Amygdala (tissue), 56 donors: ENCODE data around the gene TSSK1B.
"Not testable (repeated sequence)": the region's sequence is repeated elsewhere in the genome, so short reads cannot be mapped to it uniquely, and the experiment has no call there.

Experiments
- DNase-seq, 56 donors: peaks; one replicate each; lab custom pipeline; 2025; lab: John Stamatoyannopoulos, UW

The TSSK1B gene, protein sequence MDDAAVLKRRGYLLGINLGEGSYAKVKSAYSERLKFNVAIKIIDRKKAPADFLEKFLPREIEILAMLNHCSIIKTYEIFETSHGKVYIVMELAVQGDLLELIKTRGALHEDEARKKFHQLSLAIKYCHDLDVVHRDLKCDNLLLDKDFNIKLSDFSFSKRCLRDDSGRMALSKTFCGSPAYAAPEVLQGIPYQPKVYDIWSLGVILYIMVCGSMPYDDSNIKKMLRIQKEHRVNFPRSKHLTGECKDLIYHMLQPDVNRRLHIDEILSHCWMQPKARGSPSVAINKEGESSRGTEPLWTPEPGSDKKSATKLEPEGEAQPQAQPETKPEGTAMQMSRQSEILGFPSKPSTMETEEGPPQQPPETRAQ

DNA sequence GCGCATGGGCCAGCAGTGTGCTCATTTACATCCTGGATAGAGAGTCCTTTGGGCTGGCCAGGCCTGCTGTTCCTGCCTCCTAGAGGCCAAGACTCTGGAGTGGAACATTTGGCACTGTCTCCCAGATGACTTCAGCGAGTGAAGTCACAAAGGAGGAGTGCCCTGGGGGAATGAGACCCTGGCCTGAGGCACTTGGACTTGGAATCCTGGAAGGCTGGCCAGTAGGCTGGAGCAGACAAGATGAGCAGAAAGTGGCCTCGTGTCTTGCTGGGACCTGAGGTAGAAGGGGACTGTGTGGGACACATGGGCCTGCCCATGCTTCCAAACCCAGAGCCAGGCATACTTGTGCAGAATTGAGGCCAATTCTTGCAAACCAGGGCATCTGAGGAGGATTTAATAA, at the start of gene TSSK1B:
Gene TSSK1B (minus strand): TSS at position 101 of the 400 bp plus-strand sequence. CDS start 150 bp downstream, outside the sequence.
- DNase-seq = no peak

DNA sequence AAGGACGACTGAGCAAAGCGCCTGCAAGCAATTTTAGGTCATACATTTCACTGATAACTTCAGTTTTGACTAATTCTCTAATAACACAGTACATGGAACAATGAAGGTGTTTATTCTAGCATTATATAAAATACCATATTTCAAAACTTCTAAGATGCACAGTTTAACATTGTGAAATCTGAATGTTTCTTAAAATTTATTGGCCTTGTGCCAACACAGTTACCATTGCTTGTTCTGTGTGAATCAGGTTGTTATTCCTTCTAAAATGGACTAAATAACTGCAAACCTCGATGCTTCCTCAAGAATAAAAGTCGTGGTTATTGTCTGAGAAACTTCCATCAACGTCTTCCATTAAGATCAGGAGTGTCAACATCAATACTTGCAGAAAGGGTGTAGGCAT, 45.5 kb upstream of the TSSK1B start:
- no peak for DNase-seq

GRCh38 chr5:113478691-113479090, 43.9 kb upstream of the TSSK1B start:
- DNase-seq = no peak

GRCh38 chr5:113474100-113474728, 39.4 kb upstream of the TSSK1B start:
- no peak for DNase-seq

GRCh38 chr5:113463032-113463431, 28.2 kb upstream of the TSSK1B start:
- no peak for DNase-seq

DNA sequence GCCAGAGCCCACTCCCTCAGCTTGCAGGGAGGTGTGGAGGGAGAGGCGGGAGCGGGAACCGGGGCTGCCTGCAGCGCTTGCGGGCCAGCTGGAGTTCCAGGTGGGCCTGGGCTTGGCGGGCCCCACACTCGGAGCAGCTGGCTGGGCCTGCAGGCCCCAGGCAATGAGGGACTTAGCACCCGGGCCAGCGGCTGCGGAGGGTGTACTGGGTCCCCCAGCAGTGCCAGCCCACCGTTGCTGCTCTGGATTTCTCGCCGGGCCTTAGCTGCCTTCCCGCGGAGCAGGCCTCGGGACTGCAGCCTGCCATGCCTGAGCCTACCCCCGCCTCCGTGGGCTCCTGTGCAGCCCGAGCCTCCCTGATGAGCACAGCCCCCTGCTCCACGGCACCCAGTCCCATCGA, 22.3 kb upstream of the TSSK1B start:
- not testable (repeated sequence) for DNase-seq

- no peak for DNase-seq
Observed at GRCh38 chr5:113452941-113453340, 18.2 kb upstream of the TSSK1B start.

- DNase-seq = no peak
Observed at GRCh38 chr5:113451797-113452196, 17.0 kb upstream of the TSSK1B start.

DNA sequence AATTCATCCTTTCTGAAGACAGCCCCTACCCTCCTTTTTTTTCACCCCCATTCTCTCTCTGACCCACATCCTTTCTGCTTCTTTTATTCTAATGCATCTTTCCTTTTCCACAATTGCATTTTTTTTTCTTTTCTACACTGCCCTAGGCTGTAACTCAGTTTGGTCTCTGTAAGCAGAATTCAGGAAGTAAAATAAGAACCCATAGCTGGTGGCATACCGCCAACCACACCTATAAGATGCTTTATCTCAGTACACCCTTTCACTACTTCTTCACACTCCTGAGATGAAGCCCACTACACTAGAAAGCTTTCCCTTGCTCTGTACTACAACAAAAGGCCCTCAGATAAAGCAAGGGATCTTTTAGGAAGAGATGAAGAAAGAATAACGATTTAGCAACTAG, 16.1 kb upstream of the TSSK1B start:
- DNase-seq = no peak

DNA sequence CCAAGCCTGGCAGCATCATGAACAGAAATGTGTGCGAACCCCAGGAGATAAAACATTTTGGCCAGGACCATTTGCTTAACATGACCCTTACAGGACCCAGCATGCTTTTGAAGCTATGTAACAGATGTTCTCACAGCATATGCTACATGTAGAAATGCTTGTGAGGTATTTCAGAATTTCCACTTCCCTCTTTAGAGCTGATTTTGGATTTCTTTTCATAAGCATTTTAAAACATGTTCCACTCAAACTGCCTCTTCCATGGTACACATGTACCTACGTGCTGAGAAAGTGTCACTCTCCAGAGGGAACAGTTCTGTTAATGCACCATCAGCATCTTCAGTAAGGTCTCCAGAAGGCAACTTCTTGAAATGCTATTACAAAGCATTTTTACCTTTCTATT, 15.7 kb upstream of the TSSK1B start:
- DNase-seq = no peak

GRCh38 chr5:113448252-113448651, 13.5 kb upstream of the TSSK1B start:
- DNase-seq = no peak

- no peak for DNase-seq
Observed at GRCh38 chr5:113447498-113448050, 12.8 kb upstream of the TSSK1B start.

- no peak for DNase-seq
Observed at GRCh38 chr5:113446358-113446927, 11.7 kb upstream of the TSSK1B start.

DNA sequence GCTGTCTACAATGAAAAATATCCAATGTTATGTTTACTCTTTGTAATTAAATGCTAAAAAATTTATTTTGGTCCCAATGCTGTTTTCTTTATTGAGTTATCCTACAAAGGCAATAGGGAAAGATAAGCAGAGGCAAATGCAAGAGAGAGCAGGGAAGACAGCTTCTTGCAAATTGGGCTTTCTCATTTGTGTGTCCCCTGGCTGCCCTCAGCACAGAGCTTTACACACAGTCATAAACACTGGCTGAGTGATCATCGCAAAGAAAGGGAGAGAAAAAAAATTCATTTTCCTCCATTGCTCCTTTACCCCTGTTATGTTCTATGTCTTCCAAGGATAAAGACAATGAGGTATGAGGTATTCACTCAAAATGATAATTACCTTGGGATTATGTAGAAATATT, 2.3 kb upstream of the TSSK1B start:
- DNase-seq = no peak

- no peak for DNase-seq
Observed at GRCh38 chr5:113435575-113435974, 786 bp upstream of the TSSK1B start.

DNA sequence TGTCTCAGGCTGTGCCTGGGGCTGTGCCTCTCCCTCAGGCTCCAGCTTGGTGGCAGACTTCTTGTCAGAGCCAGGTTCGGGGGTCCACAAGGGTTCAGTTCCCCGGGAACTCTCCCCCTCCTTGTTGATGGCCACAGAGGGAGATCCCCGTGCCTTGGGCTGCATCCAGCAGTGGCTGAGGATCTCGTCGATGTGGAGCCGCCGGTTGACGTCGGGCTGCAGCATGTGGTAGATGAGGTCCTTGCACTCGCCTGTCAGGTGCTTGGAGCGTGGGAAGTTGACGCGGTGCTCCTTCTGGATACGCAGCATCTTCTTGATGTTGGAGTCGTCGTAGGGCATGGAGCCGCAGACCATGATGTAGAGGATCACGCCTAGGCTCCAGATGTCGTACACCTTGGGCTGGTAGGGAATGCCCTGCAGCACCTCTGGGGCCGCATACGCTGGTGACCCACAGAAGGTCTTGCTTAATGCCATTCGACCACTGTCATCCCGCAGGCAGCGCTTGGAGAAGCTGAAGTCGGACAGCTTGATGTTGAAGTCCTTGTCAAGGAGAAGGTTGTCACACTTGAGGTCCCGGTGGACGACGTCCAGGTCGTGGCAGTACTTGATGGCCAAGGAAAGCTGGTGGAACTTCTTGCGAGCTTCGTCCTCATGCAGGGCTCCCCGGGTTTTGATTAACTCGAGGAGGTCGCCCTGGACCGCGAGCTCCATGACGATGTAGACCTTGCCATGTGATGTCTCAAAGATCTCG, 752 bp downstream of the TSSK1B start:
- DNase-seq = no peak

- no peak for DNase-seq
Observed at GRCh38 chr5:113433071-113433470, 1.7 kb downstream of the TSSK1B start.

GRCh38 chr5:113427871-113428574, 6.8 kb downstream of the TSSK1B start:
- DNase-seq = no peak

DNA sequence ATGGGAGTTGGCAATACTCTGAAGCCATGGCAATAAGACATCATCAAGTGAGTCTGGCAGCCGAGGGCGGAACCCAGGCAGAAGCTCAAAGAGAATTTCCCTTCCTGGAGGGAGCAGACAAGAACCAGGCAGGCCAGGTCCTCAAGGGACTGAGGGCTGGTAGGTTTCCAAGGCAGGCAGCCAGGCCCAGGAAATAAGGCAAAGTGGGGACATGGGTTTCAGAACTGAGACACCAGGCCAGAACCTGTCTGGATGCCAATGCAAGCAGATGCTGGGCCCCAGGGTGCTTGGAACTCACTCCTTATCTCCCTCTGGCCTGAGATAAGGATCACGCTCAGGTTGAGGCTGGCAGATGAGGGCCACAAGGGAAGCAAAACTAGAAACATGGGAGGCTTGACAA, 8.9 kb downstream of the TSSK1B start:
- DNase-seq = no peak

DNA sequence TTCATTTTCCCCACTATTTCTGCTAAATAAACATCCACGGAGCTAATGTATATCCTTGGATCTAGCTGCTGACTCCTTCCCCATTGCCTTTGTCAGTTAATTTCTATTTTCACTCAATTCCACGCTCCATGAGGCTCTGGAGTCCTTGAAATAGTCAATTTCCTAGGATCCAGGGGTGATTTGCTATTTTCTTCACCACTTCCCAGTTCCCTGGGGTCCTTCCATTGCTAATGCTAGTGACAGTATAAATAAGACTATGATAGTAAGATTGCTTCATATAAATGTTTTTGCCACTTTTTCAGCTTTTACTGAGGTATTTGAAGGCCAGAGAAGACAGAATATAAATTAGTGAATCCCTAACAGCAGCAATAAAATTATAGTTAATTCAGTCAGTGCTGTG, 13.1 kb downstream of the TSSK1B start:
- DNase-seq = no peak
